ENCODE measurements around the gene STK16. TPM values are rescaled to one million over a fixed set of nuclear protein-coding genes. Genes with fewer than 3 reads are reported as not detected.

Gene STK16
- total RNA-seq, 1 donor, result 31.8 TPM

GRCh38 chr2:219206328-219207133 lies 38.7 kb upstream of the STK16 start, which contains the start of gene ZFAND2B:
Gene ZFAND2B (plus strand): TSS chr2:219206782. CDS start chr2:219206988, 206 bp downstream.
- Histone ChIP-seq H3K27ac (ENCODE audit: low read depth, low read length) (peak within 1 kb of the TSS; percentile 54), H3K36me3 (ENCODE audit: insufficient read depth, low read length) (peaks cover 32% of the 10 kb centered on the region), H3K4me2 (ENCODE audit: insufficient read depth, low read length) (peak within 1 kb of the TSS; percentile 100), H3K79me2 (ENCODE audit: insufficient read depth, low read length) (peaks cover 3% of the 10 kb centered on the region), H2AFZ (ENCODE audit: low read length) (peak within 1 kb of the TSS; percentile 95), H3K27me3 (ENCODE audit: insufficient read depth, low read length) (no peaks in the 10 kb centered on the region), H3K4me1 (ENCODE audit: insufficient read depth, low read length) (peaks cover 18% of the 10 kb centered on the region), H4K20me1 (ENCODE audit: insufficient read depth, low read length) (no peaks in the 10 kb centered on the region), H3K9me3 (ENCODE audit: low read depth, low read length) (no peaks in the 10 kb centered on the region), H3K4me3 (ENCODE audit: insufficient read depth, low read length) (peak within 1 kb of the TSS; percentile 80)
- peak; percentile 100 for DNase-seq (ENCODE audit: insufficient read length, low spot score, missing footprints)
- TF ChIP-seq CTCF (IDR thresholded peaks at IDR 0.05; ENCODE audit: extremely low read depth, low read depth, low read length), result no peak

- H3K4me2 ChIP-seq (ENCODE audit: insufficient read depth, low read length), result peak overlapping the region; percentile 100
- H4K20me1 ChIP-seq (ENCODE audit: insufficient read depth, low read length), result no peaks in the 10 kb centered on the region
- H3K4me3 ChIP-seq (ENCODE audit: insufficient read depth, low read length), result peak overlapping the region; percentile 80
- peak; percentile 58 for DNase-seq (ENCODE audit: insufficient read length, low spot score, missing footprints)
- H3K36me3 ChIP-seq (ENCODE audit: insufficient read depth, low read length), result peaks cover 35% of the 10 kb centered on the region
- H3K27ac ChIP-seq (ENCODE audit: low read depth, low read length), result peak overlapping the region; percentile 37
- no peaks in the 10 kb centered on the region for H3K9me3 ChIP-seq (ENCODE audit: low read depth, low read length)
- H3K4me1 ChIP-seq (ENCODE audit: insufficient read depth, low read length), result peaks cover 18% of the 10 kb centered on the region
- TF ChIP-seq CTCF (IDR thresholded peaks at IDR 0.05; ENCODE audit: extremely low read depth, low read depth, low read length), result no peak
- peak overlapping the region; percentile 7 for H2AFZ ChIP-seq (ENCODE audit: low read length)
- H3K27me3 ChIP-seq (ENCODE audit: insufficient read depth, low read length), result no peaks in the 10 kb centered on the region
- H3K79me2 ChIP-seq (ENCODE audit: insufficient read depth, low read length), result peaks cover 3% of the 10 kb centered on the region
These were observed 38.0 kb upstream of the STK16 start for GRCh38 chr2:219207134-219207883.

GRCh38 chr2:219207884-219208740 lies 37.2 kb upstream of the STK16 start:
- no peaks in the 10 kb centered on the region for H3K27me3 ChIP-seq (ENCODE audit: insufficient read depth, low read length)
- H3K27ac ChIP-seq (ENCODE audit: low read depth, low read length), result peak overlapping the region; percentile 36
- H4K20me1 ChIP-seq (ENCODE audit: insufficient read depth, low read length), result no peaks in the 10 kb centered on the region
- no peak overlapping the region for H2AFZ ChIP-seq (ENCODE audit: low read length)
- H3K4me1 ChIP-seq (ENCODE audit: insufficient read depth, low read length), result peaks cover 18% of the 10 kb centered on the region
- peak; percentile 93 for DNase-seq (ENCODE audit: insufficient read length, low spot score, missing footprints)
- H3K4me3 ChIP-seq (ENCODE audit: insufficient read depth, low read length), result peak overlapping the region; percentile 80
- no peaks in the 10 kb centered on the region for H3K9me3 ChIP-seq (ENCODE audit: low read depth, low read length)
- peaks cover 41% of the 10 kb centered on the region for H3K36me3 ChIP-seq (ENCODE audit: insufficient read depth, low read length)
- peak overlapping the region; percentile 100 for H3K4me2 ChIP-seq (ENCODE audit: insufficient read depth, low read length)
- TF ChIP-seq CTCF (IDR thresholded peaks at IDR 0.05; ENCODE audit: extremely low read depth, low read depth, low read length), result no peak
- peaks cover 3% of the 10 kb centered on the region for H3K79me2 ChIP-seq (ENCODE audit: insufficient read depth, low read length)

Data from osteoblast (primary cell).